GM10266 (cell line): ENCODE data around the gene SLC7A6OS.
A peak's percentile ranks its signal among the peaks of the same experiment; 100 is the strongest.

Experiments
- DNase-seq: peaks from one replicate; pipeline ENCODE4 v3.0.0; 2012; ENCODE audit errors: extremely low spot score
- CTCF ChIP-seq: IDR thresholded peaks from 2 replicates; pipeline ENCODE4 v1.5.1; 2012; ENCODE audit warnings: mild to moderate bottlenecking, low read depth; ENCODE audit not compliant: control insufficient read depth, insufficient read depth; ENCODE audit errors: missing control alignments

Gene SLC7A6OS

GRCh38 chr16:68356249-68356918 lies 45.6 kb upstream of the SLC7A6OS start:
- no peak for TF ChIP-seq CTCF
- peak; percentile 89 for DNase-seq

GRCh38 chr16:68355447-68356248 lies 44.9 kb upstream of the SLC7A6OS start:
- DNase-seq = no peak

GRCh38 chr16:68354816-68355215 lies 44.1 kb upstream of the SLC7A6OS start:
- no peak for DNase-seq
- no peak for TF ChIP-seq CTCF

More at GRCh38 chr16:68355447-68356248, 44.9 kb upstream of the SLC7A6OS start:
- TF ChIP-seq CTCF = peak; percentile 16

GRCh38 chr16:68353366-68353765 lies 42.6 kb upstream of the SLC7A6OS start:
- TF ChIP-seq CTCF = no peak
- DNase-seq = no peak

- no peak for DNase-seq
- no peak for TF ChIP-seq CTCF
Observed at GRCh38 chr16:68351991-68352431, 41.3 kb upstream of the SLC7A6OS start.

GRCh38 chr16:68351463-68351862 lies 40.7 kb upstream of the SLC7A6OS start:
- no peak for TF ChIP-seq CTCF
- no peak for DNase-seq
